HepG2 (cell line): Measurements from ENCODE around the gene ZNF425. TPM values are rescaled to one million over a fixed set of nuclear protein-coding genes. Genes with fewer than 3 reads are reported as not detected.

ENCODE experiments used
- AKAP8 ChIP-seq: sonication (generic); formaldehyde crosslinking; IDR thresholded peaks from 2 replicates; pipeline ENCODE4 v1.5.1; 2020; ENCODE audit warnings: mild to moderate bottlenecking, missing genetic modification reagents
- CHCHD3 ChIP-seq: sonication (generic); formaldehyde crosslinking; IDR thresholded peaks from 2 replicates; pipeline ENCODE4 v1.8.0; 2022; ENCODE audit warnings: mild to moderate bottlenecking, missing genetic modification reagents, moderate library complexity
- E2F2 ChIP-seq: sonication (generic); formaldehyde crosslinking; IDR thresholded peaks from 2 replicates; pipeline ENCODE4 v1.4.0; 2020; ENCODE audit warnings: missing genetic modification reagents, borderline replicate concordance
- FOSL2 ChIP-seq: sonication (generic); formaldehyde crosslinking; IDR thresholded peaks from 2 replicates; pipeline ENCODE4 v1.4.0; 2020; ENCODE audit warnings: missing genetic modification reagents
- GFI1 ChIP-seq: sonication (generic); formaldehyde crosslinking; IDR thresholded peaks from 2 replicates; pipeline ENCODE4 v1.5.0; 2020; ENCODE audit warnings: missing genetic modification reagents, mild to moderate bottlenecking, borderline replicate concordance
- NFE2 ChIP-seq: sonication (generic); formaldehyde crosslinking; IDR thresholded peaks from 2 replicates; pipeline ENCODE4 v1.4.0; 2020; ENCODE audit warnings: missing genetic modification reagents
- NKX3-1 ChIP-seq: sonication (generic); formaldehyde crosslinking; IDR thresholded peaks from 2 replicates; pipeline ENCODE4 v1.5.0; 2020; ENCODE audit warnings: missing genetic modification reagents
- PATZ1 ChIP-seq: sonication (generic); formaldehyde crosslinking; IDR thresholded peaks from 2 replicates; pipeline ENCODE4 v1.4.0; 2020; ENCODE audit warnings: missing genetic modification reagents
- RCOR2 ChIP-seq: IDR thresholded peaks from 2 replicates; pipeline ENCODE4 v1.6.1; 2016; ENCODE audit warnings: missing biosample characterization, missing genetic modification reagents
- STAT5B ChIP-seq: sonication (generic); formaldehyde crosslinking; IDR thresholded peaks from 2 replicates; pipeline ENCODE4 v1.4.0; 2020; ENCODE audit warnings: missing genetic modification reagents
- TERF1 ChIP-seq: sonication (generic); formaldehyde crosslinking; IDR thresholded peaks from 2 replicates; pipeline ENCODE4 v1.8.0; 2022; ENCODE audit warnings: mild to moderate bottlenecking, missing genetic modification reagents, moderate library complexity
- TP53 ChIP-seq: sonication (generic); formaldehyde crosslinking; conservative IDR thresholded peaks from 2 replicates; pipeline ENCODE4 v1.4.0; 2020; ENCODE audit warnings: missing genetic modification reagents
- TRIM24 ChIP-seq: sonication (generic); formaldehyde crosslinking; IDR thresholded peaks from 2 replicates; pipeline ENCODE4 v1.8.0; 2022; ENCODE audit warnings: mild to moderate bottlenecking, missing genetic modification reagents
- ZBTB3 ChIP-seq: sonication (generic); formaldehyde crosslinking; IDR thresholded peaks from 2 replicates; pipeline ENCODE4 v1.4.0; 2020; ENCODE audit warnings: low read depth, mild to moderate bottlenecking, moderate library complexity, missing genetic modification reagents, borderline replicate concordance
- ZFP37 ChIP-seq: sonication (generic); formaldehyde crosslinking; IDR thresholded peaks from 2 replicates; pipeline ENCODE4 v1.4.0; 2020; ENCODE audit warnings: missing genetic modification reagents, borderline replicate concordance
- ZFP62 ChIP-seq: sonication (generic); formaldehyde crosslinking; IDR thresholded peaks from 2 replicates; pipeline ENCODE4 v1.4.0; 2020; ENCODE audit warnings: missing genetic modification reagents
- ZNF282 ChIP-seq: fragments of 450-650 bp; IDR thresholded peaks from 2 replicates; pipeline ENCODE4 v1.6.1; 2018; ENCODE audit not compliant: partially characterized antibody
- ZNF350 ChIP-seq: sonication (generic); formaldehyde crosslinking; IDR thresholded peaks from 2 replicates; pipeline ENCODE4 v1.4.0; 2020; ENCODE audit warnings: mild to moderate bottlenecking, low read depth, missing genetic modification reagents, borderline replicate concordance
- ZNF547 ChIP-seq: sonication (generic); formaldehyde crosslinking; IDR thresholded peaks from 2 replicates; pipeline ENCODE4 v1.5.1; 2020; ENCODE audit warnings: mild to moderate bottlenecking, missing genetic modification reagents
- ZNF614 ChIP-seq: IDR thresholded peaks from 2 replicates; pipeline ENCODE4 v1.6.1; 2018; ENCODE audit warnings: missing biosample characterization, missing genetic modification reagents, inconsistent platforms, borderline replicate concordance
- ZNF616 ChIP-seq: sonication (generic); formaldehyde crosslinking; IDR thresholded peaks from 2 replicates; pipeline ENCODE4 v1.5.0; 2020; ENCODE audit warnings: low read depth, mild to moderate bottlenecking, missing genetic modification reagents
- ZNF704 ChIP-seq: sonication (generic); formaldehyde crosslinking; IDR thresholded peaks from 2 replicates; pipeline ENCODE4 v1.8.1; 2023; ENCODE audit warnings: mild to moderate bottlenecking, inconsistent platforms, moderate library complexity, missing genetic modification reagents, borderline replicate concordance
- ZNF766 ChIP-seq: sonication (generic); formaldehyde crosslinking; IDR thresholded peaks from 2 replicates; pipeline ENCODE4 v1.5.0; 2020; ENCODE audit warnings: missing genetic modification reagents, borderline replicate concordance
- ZNF768 ChIP-seq: sonication (generic); formaldehyde crosslinking; IDR thresholded peaks from 2 replicates; pipeline ENCODE4 v1.4.0; 2020; ENCODE audit warnings: missing genetic modification reagents
- ZNF816 ChIP-seq: sonication (generic); formaldehyde crosslinking; IDR thresholded peaks from 2 replicates; pipeline ENCODE4 v1.8.0; 2022; ENCODE audit warnings: missing genetic modification reagents, mild to moderate bottlenecking, borderline replicate concordance
- polyA plus RNA-seq, 8 experiments: library from polyadenylated mRNA; depleted of rRNA in 3 of 8; stranded (reverse) in 7 of 8; unstranded in 1 of 8; fragments of >200 nt; fragmentation: Illumina TruSeq in 4 of 8; extraction: Trizol in 4 of 8; gene quantifications; 2 replicates each; pipeline versions ENCODE4 v1.2.1 to v1.2.3, GENCODE V29; 2011 to 2016; ENCODE audit warnings: low read depth in 4 of 8, missing spikeins in 1 of 8, mixed read lengths in 1 of 8; ENCODE audit not compliant: insufficient read depth in 1 of 8
- total RNA-seq, 5 experiments: library from RNA; depleted of rRNA; stranded (reverse); fragments of >200 nt; fragmentation: Illumina TruSeq; extraction: Trizol; gene quantifications; 2 replicates each; pipeline ENCODE4 v1.2.3, GENCODE V29; 2016; ENCODE audit warnings: low read depth in 1 of 5

Gene ZNF425
- total and polyA plus RNA-seq, 2 of the 13 experiments (the other 11 are each of a cell fraction or from before 2014, with no cell fraction given), result 0.51 to 1.1 TPM

GRCh38 chr7:149125863-149126661 is at the start of gene ZNF425 (continued):
- peak; percentile 38; the same call in 1 of the 2 replicates for TF ChIP-seq NFE2 (CRISPR knock-in tag)
- TF ChIP-seq ZNF704 (CRISPR knock-in tag), result no peak
- TF ChIP-seq TERF1, result peak; percentile 62; the same call in 1 of the 2 replicates
- peak; percentile 79 for TF ChIP-seq CHCHD3
- peak; percentile 83; the same call in 1 of the 2 replicates for TF ChIP-seq ZNF616 (CRISPR knock-in tag)
- no peak for TF ChIP-seq ZBTB3
- TF ChIP-seq GFI1, result peak; percentile 84; the same call in 1 of the 2 replicates
- TF ChIP-seq ZNF768 (CRISPR knock-in tag), result peak; percentile 78
- no peak; the same call in 1 of the 2 replicates for TF ChIP-seq NKX3-1 (CRISPR knock-in tag)
- TF ChIP-seq AKAP8 (CRISPR knock-in tag), result 0 out of 2 replicates have a peak, but pooled peaks have one; percentile 42
- no peak for TF ChIP-seq STAT5B (CRISPR knock-in tag)
- 0 out of 2 replicates have a peak, but pooled peaks have one; percentile 92 for TF ChIP-seq ZNF816 (CRISPR knock-in tag)
- no peak for TF ChIP-seq ZNF282
- TF ChIP-seq RCOR2 (CRISPR knock-in tag), result no peak
- 0 out of 2 replicates have a peak, but pooled peaks have one; percentile 45 for TF ChIP-seq FOSL2 (CRISPR knock-in tag)
- no peak for TF ChIP-seq ZFP37 (CRISPR knock-in tag)
- TF ChIP-seq TRIM24, result no peak
- TF ChIP-seq ZNF547 (CRISPR knock-in tag), result peak; percentile 84
- TF ChIP-seq ZNF350 (CRISPR knock-in tag), result peak; percentile 72
- TF ChIP-seq PATZ1 (CRISPR knock-in tag), result peak; percentile 93
- peak; percentile 73 for TF ChIP-seq ZFP62
- TF ChIP-seq ZNF614 (CRISPR knock-in tag), result peak; percentile 80; the same call in 1 of the 2 replicates
- TF ChIP-seq E2F2 (CRISPR knock-in tag), result 0 out of 2 replicates have a peak, but pooled peaks have one; percentile 18
- TF ChIP-seq TP53 (CRISPR knock-in tag), result peak; percentile 70; the same call in 1 of the 2 replicates
- TF ChIP-seq ZNF766 (CRISPR knock-in tag), result peak; percentile 81; the same call in 1 of the 2 replicates
